ENCODE data around the gene SURF4.
"Not testable (repeated sequence)": the region's sequence is repeated elsewhere in the genome, so short reads cannot be mapped to it uniquely, and the experiment has no call there.

- TF ChIP-seq CTCF (IDR thresholded peaks at IDR 0.05); ZFX (IDR thresholded peaks at IDR 0.05; ENCODE audit: borderline replicate concordance): not testable (repeated sequence)
Observed at GRCh38 chr9:133391449-133391848, 15.6 kb upstream of the SURF4 start.

All from 22Rv1 (cell line).